Measurements from ENCODE around the gene PCNT.
"Not testable (repeated sequence)": the region's sequence is repeated elsewhere in the genome, so short reads cannot be mapped to it uniquely, and the experiment has no call there.

PCNT gene

GRCh38 chr21:46361176-46361575, 37.2 kb downstream of the PCNT start:
- DNase-seq (ENCODE audit: low read depth in 3 of 3), result no peak

- DNase-seq (ENCODE audit: low read depth in 3 of 3), result no peak
Measured at GRCh38 chr21:46361935-46362334, 38.0 kb downstream of the PCNT start.

GRCh38 chr21:46362946-46363345, 39.0 kb downstream of the PCNT start:
- no peak for DNase-seq (ENCODE audit: low read depth in 3 of 3)

- DNase-seq (ENCODE audit: low read depth in 3 of 3), result no peak
Measured at GRCh38 chr21:46363698-46364097, 39.7 kb downstream of the PCNT start.

GRCh38 chr21:46366091-46366490, 42.1 kb downstream of the PCNT start:
- DNase-seq (ENCODE audit: low read depth in 3 of 3), result no peak

GRCh38 chr21:46366561-46366960, 42.6 kb downstream of the PCNT start:
- no peak for DNase-seq (ENCODE audit: low read depth in 3 of 3)

GRCh38 chr21:46366966-46367365, 43.0 kb downstream of the PCNT start:
- DNase-seq (ENCODE audit: low read depth in 3 of 3), result no peak

GRCh38 chr21:46368533-46369285, 44.8 kb downstream of the PCNT start:
- DNase-seq (ENCODE audit: low read depth in 3 of 3), result peak in 2 of 3 donors; percentile 21 to 29

- DNase-seq (ENCODE audit: low read depth in 3 of 3), result no peak
Measured at GRCh38 chr21:46369520-46370235, 45.7 kb downstream of the PCNT start.

- DNase-seq (ENCODE audit: low read depth in 3 of 3), result no peak
Measured at GRCh38 chr21:46371204-46372013, 47.5 kb downstream of the PCNT start.

GRCh38 chr21:46372014-46372485, 48.1 kb downstream of the PCNT start:
- DNase-seq (ENCODE audit: low read depth in 3 of 3), result no peak

- not testable (repeated sequence) for DNase-seq (ENCODE audit: low read depth in 3 of 3)
Measured at GRCh38 chr21:46372947-46373346, 49.0 kb downstream of the PCNT start.

- DNase-seq (ENCODE audit: low read depth in 3 of 3), result no peak
Measured at GRCh38 chr21:46374761-46375389, 50.9 kb downstream of the PCNT start.

- no peak for DNase-seq (ENCODE audit: low read depth in 3 of 3)
Measured at GRCh38 chr21:46375560-46376230, 51.7 kb downstream of the PCNT start.

GRCh38 chr21:46376231-46376628, 52.3 kb downstream of the PCNT start:
- DNase-seq (ENCODE audit: low read depth in 3 of 3), result no peak

- DNase-seq (ENCODE audit: low read depth in 3 of 3), result no peak
Measured at GRCh38 chr21:46376856-46377453, 53.0 kb downstream of the PCNT start.

GRCh38 chr21:46377789-46378188, 53.8 kb downstream of the PCNT start:
- no peak for DNase-seq (ENCODE audit: low read depth in 3 of 3)

GRCh38 chr21:46379105-46379504, 55.1 kb downstream of the PCNT start:
- DNase-seq (ENCODE audit: low read depth in 3 of 3), result no peak

GRCh38 chr21:46379691-46380090, 55.7 kb downstream of the PCNT start:
- DNase-seq (ENCODE audit: low read depth in 3 of 3), result no peak

GRCh38 chr21:46381541-46381940, 57.6 kb downstream of the PCNT start:
- DNase-seq (ENCODE audit: low read depth in 3 of 3), result no peak

- DNase-seq (ENCODE audit: low read depth in 3 of 3), result no peak
Measured at GRCh38 chr21:46384556-46384955, 60.6 kb downstream of the PCNT start.
